Osteocyte (in vitro differentiated cells): ENCODE results near the gene CHFR. TPM values are rescaled to one million over a fixed set of nuclear protein-coding genes. Genes with fewer than 3 reads are reported as not detected.
"Not testable (repeated sequence)": the region's sequence is repeated elsewhere in the genome, so short reads cannot be mapped to it uniquely, and the experiment has no call there.

Source experiments
- DNase-seq: peaks from one replicate; pipeline ENCODE4 v3.0.0; 2021; ENCODE audit warnings: mixed read lengths; ENCODE audit not compliant: unreplicated experiment; ENCODE audit errors: extremely low spot score
- H3K27ac Mint-ChIP-seq: one replicate; pipeline ENCODE4 v1.8.0; 2021; ENCODE audit warnings: mild to moderate bottlenecking, mixed read lengths; ENCODE audit not compliant: unreplicated experiment
- H3K27me3 Mint-ChIP-seq: one replicate; pipeline ENCODE4 v1.8.0; 2021; ENCODE audit warnings: mixed read lengths; ENCODE audit not compliant: unreplicated experiment
- H3K36me3 Mint-ChIP-seq: one replicate; pipeline ENCODE4 v1.8.0; 2021; ENCODE audit warnings: mixed read lengths; ENCODE audit not compliant: unreplicated experiment
- H3K4me1 Mint-ChIP-seq: one replicate; pipeline ENCODE4 v1.8.0; 2021; ENCODE audit warnings: mixed read lengths; ENCODE audit not compliant: unreplicated experiment
- H3K4me3 Mint-ChIP-seq: one replicate; pipeline ENCODE4 v1.8.0; 2021; ENCODE audit warnings: mild to moderate bottlenecking, moderate library complexity, mixed read lengths; ENCODE audit not compliant: unreplicated experiment
- H3K9me3 Mint-ChIP-seq: one replicate; pipeline ENCODE4 v1.8.0; 2021; ENCODE audit warnings: mixed read lengths; ENCODE audit not compliant: unreplicated experiment
- long read RNA-seq: library from polyadenylated mRNA; unstranded; transcript quantifications from one replicate; pipeline ENCODE4 v2.0.0, GENCODE V29; 2021
- total RNA-seq: library from RNA; stranded (reverse); gene quantifications from 2 replicates; pipeline ENCODE4 v1.2.1, GENCODE V29; 2021
- TF ChIP-seq, protein P1 (sequence below): fragments of 200-600 bp; sonication (generic); IDR thresholded peaks from 2 replicates; pipeline ENCODE4 v1.5.0; 2021; ENCODE audit warnings: antibody characterized with exemption, mild to moderate bottlenecking, moderate library complexity

CHFR gene, protein sequence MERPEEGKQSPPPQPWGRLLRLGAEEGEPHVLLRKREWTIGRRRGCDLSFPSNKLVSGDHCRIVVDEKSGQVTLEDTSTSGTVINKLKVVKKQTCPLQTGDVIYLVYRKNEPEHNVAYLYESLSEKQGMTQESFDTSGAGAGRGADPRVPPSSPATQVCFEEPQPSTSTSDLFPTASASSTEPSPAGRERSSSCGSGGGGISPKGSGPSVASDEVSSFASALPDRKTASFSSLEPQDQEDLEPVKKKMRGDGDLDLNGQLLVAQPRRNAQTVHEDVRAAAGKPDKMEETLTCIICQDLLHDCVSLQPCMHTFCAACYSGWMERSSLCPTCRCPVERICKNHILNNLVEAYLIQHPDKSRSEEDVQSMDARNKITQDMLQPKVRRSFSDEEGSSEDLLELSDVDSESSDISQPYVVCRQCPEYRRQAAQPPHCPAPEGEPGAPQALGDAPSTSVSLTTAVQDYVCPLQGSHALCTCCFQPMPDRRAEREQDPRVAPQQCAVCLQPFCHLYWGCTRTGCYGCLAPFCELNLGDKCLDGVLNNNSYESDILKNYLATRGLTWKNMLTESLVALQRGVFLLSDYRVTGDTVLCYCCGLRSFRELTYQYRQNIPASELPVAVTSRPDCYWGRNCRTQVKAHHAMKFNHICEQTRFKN
- 58.4 and 63.3 TPM in 2 replicates for total RNA-seq
- long read RNA-seq, transcript CHFR-205 (18 exons, 3,250 nt): major isoform, 6 of 80 reads
- long read RNA-seq, partial matches to known transcripts: 22 of 80 reads
- long read RNA-seq, other reads (novel, unspliced or antisense): 45 of 80 reads

DNA sequence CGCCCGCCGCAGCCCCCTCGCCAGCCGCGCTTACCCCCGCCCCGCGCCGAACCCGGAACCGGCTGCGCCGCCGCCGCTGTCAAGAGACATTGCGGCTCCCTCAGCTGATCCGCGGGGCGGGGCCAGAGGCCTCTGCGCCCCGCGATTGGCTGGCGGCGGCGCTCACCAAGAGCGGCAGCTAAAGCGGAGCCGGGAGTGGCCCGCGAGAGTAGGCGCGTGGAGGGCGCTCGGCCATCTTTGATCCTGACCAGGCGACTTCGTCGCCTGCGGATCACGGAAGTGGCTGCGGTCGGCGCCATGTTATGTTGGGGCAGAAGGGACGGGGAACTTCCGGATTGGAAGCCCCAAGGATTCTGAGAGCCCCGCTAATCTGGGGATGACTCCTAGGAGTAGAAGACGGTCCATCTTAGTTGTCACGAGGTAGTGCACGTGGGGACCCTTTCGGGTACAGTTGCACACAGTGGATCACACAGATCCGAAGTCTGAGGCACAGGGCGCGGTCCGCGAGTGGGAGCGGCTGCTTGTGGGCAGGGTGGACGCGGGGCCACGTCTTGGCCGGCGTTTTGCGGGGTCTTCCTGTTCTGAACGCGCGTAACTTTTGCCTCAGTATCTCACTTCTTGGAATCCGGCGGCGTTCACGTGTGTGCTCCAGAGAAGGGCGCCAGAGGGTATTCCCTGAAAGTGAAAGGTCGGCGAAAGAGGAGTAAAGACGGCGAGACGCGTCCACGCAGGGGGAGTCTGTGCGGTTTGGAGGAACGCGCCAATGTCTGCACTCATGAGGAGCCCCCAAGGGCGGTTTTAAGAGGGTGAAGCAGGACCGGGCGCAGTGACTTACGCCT, at the start of gene CHFR:
CHFR (minus strand) TSS at position 93 of the 839 bp plus-strand sequence. CDS start 277 bp downstream, outside the sequence.
- Mint-ChIP-seq H3K27me3 (no peaks in the 10 kb centered on the region), H3K27ac (peak within 1 kb of the TSS; percentile 100), H3K36me3 (peaks cover 13% of the 10 kb centered on the region), H3K4me3 (peak within 1 kb of the TSS; percentile 98), H3K9me3 (peaks cover 27% of the 10 kb centered on the region), H3K4me1 (peaks cover 10% of the 10 kb centered on the region)
- DNase-seq: peak; percentile 99
- TF ChIP-seq, protein P1, sequence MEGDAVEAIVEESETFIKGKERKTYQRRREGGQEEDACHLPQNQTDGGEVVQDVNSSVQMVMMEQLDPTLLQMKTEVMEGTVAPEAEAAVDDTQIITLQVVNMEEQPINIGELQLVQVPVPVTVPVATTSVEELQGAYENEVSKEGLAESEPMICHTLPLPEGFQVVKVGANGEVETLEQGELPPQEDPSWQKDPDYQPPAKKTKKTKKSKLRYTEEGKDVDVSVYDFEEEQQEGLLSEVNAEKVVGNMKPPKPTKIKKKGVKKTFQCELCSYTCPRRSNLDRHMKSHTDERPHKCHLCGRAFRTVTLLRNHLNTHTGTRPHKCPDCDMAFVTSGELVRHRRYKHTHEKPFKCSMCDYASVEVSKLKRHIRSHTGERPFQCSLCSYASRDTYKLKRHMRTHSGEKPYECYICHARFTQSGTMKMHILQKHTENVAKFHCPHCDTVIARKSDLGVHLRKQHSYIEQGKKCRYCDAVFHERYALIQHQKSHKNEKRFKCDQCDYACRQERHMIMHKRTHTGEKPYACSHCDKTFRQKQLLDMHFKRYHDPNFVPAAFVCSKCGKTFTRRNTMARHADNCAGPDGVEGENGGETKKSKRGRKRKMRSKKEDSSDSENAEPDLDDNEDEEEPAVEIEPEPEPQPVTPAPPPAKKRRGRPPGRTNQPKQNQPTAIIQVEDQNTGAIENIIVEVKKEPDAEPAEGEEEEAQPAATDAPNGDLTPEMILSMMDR: no peak

DNA sequence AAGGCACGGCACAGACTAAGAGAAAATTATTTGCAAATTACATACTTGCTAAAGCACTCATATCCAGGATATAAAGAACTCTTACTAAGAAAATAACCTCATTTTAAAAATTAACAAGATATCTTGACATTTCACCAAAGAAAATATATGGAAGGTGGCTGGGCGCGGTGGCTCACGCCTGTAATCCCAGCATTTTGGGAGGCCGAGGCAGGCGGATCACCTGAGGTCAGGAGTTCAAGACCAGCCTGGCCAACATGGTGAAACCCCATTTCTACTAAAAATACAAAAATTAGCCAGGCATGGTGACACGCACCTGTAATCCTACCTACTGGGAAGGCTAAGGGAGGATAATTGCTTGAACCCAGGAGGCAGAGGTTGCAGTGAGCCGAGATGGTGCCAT, 49.5 kb upstream of the CHFR start:
- not testable (repeated sequence) for H3K4me3 Mint-ChIP-seq, H3K27ac Mint-ChIP-seq, H3K27me3 Mint-ChIP-seq, H3K4me1 Mint-ChIP-seq
- Mint-ChIP-seq H3K36me3 (peaks cover 52% of the 10 kb centered on the region), H3K9me3 (peaks cover 25% of the 10 kb centered on the region)
- peak; percentile 51 for DNase-seq

DNA sequence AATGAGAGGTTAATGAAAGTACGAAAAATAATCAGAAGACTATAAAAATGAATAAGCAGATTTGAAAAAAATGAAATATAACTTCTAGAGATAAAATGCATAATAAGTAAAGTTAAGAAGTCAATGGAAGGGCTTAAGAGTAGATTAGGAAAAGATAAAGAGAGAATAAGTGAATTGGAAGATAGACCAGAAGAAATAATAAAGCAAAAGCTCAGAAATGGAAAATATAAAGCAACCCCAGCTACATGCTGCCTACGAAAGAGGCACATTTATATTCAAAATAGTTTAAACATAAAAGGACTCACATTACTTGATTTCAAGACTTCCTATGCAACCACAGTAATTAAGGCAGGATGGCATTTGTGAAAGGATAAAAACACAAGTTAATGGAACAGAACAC, 48.8 kb upstream of the CHFR start:
- Mint-ChIP-seq H3K36me3 (peaks cover 53% of the 10 kb centered on the region), H3K27ac (no peak overlapping the region), H3K27me3 (no peaks in the 10 kb centered on the region), H3K4me3 (no peak overlapping the region), H3K4me1 (no peaks in the 10 kb centered on the region), H3K9me3 (peaks cover 27% of the 10 kb centered on the region)
- no peak for DNase-seq
- TF ChIP-seq, protein P1: no peak

GRCh38 chr12:132926415-132926833, 39.0 kb upstream of the CHFR start:
- no peak overlapping the region for H3K4me3 Mint-ChIP-seq
- H3K27ac Mint-ChIP-seq: no peak overlapping the region
- no peak for DNase-seq
- H3K27me3 Mint-ChIP-seq: no peaks in the 10 kb centered on the region
- TF ChIP-seq, protein P1: no peak
- H3K4me1 Mint-ChIP-seq: no peaks in the 10 kb centered on the region
- H3K36me3 Mint-ChIP-seq: peaks cover 86% of the 10 kb centered on the region
- peaks cover 63% of the 10 kb centered on the region for H3K9me3 Mint-ChIP-seq

GRCh38 chr12:132925597-132926414, 38.4 kb upstream of the CHFR start:
- Mint-ChIP-seq H3K9me3 (peaks cover 63% of the 10 kb centered on the region), H3K27me3 (no peaks in the 10 kb centered on the region), H3K36me3 (peaks cover 85% of the 10 kb centered on the region), H3K4me1 (no peaks in the 10 kb centered on the region), H3K27ac (no peak overlapping the region), H3K4me3 (no peak overlapping the region)
- no peak for DNase-seq
- TF ChIP-seq, protein P1: no peak
